ENCODE results near the gene TMEM52.

TMEM52 gene

DNA sequence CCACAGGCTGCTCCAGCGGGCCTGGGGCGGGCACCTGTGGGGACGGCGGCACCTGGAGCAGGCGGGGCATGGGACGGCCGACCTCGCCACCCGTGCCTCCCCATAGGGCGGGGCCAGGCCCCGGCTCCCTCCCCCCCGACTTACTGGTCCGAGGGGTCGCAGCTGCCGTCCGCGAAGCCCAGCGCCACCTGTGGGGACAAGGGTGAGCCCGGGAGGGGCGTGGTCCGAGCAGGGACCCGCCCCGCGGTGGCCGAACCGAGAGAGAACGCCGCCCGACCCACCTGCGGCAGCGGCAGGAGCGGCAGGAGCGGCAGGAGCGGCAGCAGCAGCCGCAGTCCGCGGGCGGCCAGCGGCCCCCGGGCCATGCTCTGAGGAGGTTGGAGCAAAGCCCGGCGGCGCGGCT is at the start of gene TMEM52:
Gene TMEM52, minus strand, starts transcription at position 379 of the 403 bp plus-strand sequence. Its CDS starts 14 bp downstream, at position 365.
- no peak for DNase-seq (ENCODE audit: low spot score)

DNA sequence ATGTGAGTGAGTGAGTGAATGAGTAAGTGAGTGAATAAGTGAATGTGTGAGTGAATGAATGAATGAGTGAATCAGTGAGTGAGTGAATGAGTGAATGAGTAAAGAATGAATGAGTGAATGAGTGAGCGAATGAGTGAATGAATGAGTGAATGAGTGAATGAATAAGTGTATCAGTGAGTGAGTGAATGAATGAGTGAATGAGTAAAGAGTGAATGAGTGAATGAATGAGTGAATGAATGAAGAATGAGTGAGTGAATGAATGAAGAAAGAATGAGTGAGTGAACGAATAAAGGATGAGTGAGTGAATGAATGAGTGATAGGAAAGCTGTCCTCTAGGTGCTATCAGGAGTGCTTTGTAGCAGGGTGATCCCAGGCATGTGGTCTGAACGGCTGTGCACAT is 48.8 kb upstream of the TMEM52 start:
- no peak for DNase-seq (ENCODE audit: low spot score)

DNA sequence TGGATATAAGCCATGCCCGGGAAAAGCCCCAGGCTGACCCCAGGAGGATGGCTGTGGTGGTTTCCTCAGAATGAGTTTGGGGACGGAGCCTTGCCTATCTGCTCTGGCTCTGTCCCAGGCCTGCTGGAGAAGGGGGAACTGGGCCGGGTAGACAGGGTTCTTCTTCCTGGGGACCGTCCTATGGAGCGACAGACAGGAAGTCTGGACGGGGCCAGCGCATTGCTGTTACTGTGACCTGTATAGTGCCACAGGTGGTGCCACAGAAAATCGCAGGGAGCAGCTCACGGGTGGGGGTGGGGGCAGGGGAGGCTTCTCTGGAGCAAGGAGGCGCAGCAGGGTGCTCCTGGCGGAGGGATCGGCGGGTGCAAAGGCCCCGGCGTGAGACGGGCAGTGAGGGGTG is 48.1 kb upstream of the TMEM52 start:
- no peak for DNase-seq (ENCODE audit: low spot score)

DNA sequence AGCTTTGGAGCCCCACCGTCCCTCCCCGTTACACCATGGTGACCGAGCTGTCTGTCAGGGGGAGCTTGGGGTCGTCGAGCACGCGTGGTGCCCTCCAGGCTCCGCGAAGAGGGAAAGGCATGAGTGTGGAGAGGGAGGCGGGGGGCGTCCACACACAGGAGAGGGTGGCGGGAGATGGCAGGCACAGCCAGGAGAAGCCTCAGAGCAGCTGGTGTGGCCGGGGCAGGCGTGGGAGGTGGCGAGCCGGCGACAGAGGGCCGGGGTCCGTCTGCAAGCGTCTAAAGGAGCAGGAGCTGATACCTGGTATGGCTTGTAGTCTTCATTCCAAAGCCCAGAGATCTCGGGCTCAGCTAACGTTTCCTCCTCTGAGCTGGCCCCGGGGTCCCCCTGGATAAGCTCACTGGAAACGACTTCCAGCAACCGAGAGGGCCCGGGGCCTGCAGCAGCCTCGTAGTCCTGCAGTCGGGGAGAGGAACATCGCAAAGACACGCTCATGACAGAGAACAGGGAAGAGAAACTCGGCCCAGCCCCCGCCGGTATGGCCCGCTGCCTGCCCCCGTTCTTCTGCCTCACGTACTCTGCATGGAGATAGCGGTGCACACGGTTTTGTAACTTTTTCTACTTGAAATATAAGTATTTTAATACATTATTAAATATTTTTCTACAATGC is 47.1 kb upstream of the TMEM52 start:
- DNase-seq (ENCODE audit: low spot score) = no peak

DNA sequence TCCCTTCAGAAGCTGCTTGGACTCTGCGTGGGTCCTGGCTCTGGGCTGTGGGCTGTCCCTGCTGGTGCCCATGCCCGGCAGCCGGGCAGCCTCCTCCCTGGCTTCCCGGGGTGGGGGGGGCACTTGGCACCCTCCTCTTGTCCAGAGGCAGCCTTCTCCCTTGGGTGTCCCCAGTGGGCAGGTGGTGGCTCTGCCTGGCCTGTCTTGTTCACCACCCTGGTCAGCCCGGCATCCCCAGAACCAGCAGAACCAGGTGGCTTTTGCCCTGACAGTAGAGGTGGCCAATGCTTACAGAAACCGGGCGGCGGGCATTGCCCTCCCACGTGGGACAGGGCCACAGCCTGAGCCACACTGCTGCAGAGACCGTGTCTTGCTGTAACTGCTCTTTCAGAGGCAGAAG is 46.5 kb upstream of the TMEM52 start:
- no peak for DNase-seq (ENCODE audit: low spot score)

DNA sequence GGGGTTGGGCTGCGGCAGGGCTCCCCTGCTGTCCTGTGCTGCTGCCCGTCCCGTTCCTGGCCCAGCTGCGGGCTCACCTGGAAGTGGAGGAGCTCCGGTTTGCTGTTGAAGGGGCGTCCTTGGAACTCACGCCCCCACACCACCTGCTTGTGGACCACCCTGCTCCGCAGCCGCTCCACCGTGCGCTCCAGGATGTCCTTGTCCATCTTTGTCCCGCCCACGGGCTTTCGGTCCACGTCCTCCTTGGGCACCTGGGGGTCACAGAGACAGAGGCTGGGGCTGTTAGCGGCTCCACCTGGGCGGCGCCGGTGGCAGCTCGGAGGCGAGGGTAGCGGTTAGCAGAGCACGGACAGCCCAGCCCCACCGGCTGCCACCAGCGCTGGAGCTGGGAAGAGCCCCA is 45.7 kb upstream of the TMEM52 start:
- DNase-seq (ENCODE audit: low spot score) = no peak

DNA sequence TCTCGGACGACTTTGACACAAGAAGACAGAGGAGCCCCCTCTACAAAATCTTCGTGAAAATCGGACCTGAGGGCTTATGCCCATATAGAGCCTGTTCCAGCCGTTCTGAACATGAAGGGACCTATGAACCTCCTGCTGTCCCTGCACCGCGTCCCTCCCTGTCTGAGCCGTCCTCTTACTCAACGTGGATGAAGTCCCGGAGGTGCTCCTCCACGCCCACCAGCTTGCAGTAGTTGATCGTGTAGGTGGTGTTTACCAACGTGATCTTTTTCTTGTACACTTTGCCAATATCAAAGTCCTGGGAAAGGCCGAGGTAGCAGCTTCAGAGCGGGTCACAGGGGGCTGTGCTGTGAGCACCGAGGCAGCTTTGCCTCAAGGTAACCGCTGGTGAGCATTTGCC is 44.5 kb upstream of the TMEM52 start:
- DNase-seq (ENCODE audit: low spot score) = no peak

DNA sequence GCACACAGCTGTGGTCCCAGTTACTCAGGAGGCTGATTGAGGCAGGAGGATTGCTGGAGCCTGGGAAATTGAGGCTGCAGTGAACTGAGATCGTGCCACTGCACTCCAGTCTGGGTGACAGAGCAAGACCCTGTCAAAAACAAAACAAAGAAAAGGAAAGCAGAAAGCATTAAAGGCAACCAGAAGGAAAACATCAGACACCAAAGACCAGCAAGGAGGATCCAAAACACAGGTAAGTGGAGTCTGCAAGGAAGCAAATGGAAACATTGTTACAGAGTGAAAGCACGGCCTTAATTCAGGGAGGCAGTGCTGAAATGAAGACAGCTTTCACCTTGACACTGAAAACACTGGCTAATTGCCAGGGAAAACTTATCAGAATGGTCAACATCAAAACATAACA is 43.7 kb upstream of the TMEM52 start:
- DNase-seq (ENCODE audit: low spot score) = no peak

DNA sequence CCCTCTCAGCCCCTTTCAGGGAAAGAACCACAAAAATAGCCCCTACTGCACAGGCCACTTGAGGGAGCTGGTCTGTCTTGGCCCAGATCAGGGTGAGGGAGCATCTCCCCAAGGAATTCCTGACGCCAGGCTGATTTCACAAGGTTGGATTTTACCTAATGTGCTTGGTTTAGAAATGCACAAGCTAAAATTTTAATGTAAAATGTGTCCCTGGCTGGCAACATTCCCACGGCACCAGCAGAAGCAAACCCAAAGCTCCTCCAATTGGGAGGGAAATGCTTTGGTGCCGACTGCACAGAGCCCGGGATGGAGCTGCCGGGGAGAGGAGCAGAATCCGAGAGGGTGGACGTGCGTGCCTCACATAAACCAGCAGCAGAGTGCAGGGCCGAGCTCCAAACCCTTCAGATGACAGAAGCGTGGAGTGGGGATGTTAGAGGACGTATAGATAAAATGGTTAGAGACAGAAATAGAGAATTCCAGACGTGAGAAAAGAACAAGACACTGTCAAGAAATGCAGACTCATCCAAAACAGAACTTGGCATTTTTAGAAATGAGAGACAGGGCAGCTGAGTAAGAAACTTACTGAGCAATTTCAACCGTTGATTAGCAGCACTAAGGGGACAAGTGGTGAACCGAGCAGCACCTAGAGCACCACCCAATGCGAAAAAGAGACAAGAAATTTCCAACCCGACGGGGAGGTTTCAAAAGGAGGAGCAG is 41.6 kb upstream of the TMEM52 start:
- no peak for DNase-seq (ENCODE audit: low spot score)

DNA sequence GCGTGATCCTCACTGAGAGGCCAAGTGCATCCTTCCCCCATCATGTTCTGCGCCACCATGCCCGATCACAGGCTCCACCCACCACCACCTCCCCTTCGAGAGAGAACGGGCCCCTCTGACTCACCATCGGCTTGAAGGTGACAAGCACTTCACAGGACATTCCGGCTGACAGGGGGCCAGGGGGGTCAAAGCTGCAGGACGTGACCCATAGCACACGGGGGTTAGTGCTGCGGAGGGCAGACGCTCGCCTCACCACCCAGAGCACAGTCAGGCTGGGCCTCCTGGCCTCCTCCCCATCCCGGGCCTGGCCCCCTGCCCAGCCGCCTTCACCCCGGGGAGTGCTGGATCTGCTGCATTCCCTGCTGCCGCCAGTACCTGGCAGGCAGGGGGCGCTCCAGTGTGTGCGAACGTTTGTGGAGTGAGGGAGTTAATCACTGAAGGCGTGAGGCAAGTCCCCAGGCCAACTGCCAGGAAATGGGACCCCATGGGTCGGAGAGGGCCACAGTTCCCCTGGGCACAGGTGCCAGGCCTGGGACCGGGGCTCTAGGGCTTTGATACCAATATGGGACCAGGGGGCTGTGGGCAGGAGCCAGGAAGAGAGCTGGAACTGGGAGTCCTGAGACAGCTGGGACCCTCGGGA is 40.9 kb upstream of the TMEM52 start:
- peak; percentile 48 for DNase-seq (ENCODE audit: low spot score)

DNA sequence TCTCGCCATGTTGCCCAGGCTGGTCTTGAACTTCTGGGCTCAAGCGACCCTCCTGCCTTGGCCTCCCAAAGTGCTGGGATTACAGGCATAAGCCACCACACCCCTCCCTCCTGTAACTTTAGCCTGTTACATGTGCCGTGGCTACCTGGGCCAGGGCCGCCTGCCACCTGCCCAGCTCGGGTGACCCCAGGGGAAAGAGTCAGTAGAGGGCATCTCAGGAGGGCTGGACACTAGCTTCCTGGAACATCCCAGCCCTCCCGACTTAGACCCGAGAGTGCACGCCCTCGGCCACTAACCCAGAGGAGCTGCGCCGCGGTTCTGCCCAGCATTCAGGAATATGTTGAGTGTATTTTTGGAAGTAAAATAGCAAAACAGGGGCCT is 40.4 kb upstream of the TMEM52 start:
- DNase-seq (ENCODE audit: low spot score) = no peak

DNA sequence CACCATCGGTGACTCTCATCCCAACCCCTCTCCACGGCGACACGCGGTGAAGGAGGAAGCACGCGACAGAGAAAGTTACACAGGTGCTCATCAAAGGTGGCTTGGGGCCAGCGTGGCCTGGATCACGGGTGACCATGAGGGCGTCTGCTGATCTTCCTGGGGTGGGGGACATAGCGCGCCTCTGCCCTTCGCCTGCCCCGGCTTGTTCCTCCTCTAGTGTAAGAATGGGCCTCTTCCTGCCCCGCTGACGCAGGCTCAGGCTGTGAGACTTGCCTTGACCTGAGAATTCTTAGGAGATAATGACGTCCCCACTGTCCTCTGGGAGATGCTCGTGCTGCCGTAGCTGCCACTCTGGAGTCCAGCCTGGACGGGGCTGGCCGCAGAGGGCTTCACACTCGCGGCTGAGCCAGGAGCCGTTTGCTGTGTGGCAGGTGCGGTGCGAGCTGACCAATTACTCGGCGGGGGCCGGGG is 39.0 kb upstream of the TMEM52 start:
- no peak for DNase-seq (ENCODE audit: low spot score)

DNA sequence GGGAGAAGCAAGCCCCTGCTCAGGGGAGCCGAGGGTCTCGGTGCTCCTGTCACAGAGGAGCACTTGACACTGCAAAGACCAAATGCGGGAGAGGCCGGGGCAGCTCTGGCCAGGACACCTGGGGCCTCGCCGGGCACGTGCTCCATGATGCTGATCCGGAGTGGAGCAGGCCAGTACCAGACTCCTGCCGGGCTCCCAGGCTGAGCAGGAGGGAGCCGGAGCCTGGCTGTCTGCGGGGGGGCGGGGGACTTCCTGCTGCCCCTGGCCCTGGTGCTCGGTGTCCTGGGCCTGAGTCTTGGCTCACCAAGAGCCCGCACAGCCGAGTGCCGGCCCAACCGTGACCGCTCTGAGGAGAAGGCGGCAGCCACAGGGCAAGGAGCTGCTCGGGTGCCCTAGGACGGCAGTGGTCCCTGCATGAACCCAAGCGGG is 38.5 kb upstream of the TMEM52 start:
- no peak for DNase-seq (ENCODE audit: low spot score)

DNA sequence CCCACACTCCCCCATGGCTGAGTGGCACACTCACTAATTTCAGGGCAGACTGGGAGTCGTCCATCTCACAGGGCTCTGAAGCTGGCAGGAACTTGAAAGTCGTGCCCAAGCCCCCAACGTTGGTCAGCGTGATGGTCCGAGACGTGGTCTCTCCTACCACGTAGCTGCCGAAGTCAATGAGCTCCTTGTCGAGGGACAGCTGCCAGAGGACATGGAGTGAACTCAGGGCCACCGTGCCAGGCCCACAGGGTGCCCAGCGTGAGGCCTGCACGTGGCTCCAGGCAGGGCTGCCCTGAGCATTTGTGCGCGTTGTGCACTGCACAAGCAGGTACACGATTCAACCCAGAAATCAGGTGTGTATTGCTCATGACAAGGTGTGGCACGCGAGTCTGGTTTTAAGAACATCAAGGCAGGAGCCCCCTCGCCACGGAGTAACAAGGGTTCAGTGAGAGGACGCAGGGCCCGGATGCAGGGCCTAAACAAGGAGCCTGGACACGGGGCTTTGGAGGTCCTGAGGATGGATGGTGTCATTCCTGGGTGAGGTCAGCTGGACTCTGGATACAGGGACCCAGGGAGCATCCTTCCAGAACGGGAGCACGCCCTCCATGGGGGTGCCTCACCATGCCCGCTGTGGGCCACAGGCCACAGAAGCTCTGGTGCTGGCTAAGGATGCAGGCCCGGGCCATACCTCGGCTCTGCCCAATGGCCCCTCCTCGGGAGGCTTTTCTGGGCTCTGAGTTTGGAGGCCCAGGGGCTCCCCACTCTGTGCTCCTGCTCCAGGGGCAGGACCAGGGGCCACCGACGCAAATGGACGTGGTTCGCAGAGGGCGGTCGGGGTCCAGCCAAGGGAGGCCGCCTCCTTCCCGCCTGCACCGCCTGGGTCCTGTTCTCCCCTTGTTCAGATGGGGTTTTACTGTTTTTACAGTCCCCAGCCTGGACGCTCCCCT is 37.8 kb upstream of the TMEM52 start:
- DNase-seq (ENCODE audit: low spot score) = no peak

DNA sequence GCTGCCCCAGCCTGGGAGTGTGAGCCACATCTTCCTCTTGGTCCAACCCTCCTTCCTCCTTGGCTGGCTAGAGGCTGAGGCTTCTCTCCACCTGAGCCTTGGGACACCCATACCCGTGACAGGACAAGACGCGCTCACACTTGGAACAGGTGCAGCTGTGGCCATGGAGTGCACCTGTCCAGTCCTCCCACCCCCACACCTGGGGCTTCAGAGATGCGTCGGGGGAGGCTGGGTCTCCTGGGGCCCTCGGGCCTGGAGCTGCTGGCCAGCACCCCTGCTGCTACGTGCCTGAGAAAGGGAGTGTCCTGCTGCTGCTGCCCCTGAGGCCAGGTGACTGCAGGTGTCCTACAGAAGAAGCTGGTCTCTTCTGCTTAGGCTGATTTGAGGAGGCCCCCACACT is 37.0 kb upstream of the TMEM52 start:
- DNase-seq (ENCODE audit: low spot score) = no peak

DNA sequence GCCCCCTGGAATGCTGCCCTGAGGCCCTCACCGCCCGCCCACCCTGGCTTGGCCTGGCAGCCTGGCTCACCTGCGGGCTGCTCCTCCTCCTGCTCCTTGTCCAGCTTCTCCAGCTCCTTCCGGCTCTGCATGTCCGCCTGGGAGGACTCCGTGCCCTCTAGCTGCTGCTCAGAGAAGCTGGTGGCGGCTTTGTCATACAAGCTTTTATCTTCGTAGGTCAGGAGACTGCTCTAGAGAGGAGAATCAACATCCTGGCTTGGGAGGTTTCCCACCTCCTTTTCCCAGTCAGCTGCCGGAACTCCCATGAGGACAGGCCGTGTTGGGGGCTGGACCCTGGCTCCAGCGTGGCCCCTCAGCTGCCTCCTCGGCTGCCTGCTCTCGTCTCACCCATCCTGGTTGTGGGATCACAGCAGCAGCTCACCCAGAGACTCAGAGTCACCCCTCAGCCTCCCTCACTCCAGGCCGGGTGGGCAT is 36.6 kb upstream of the TMEM52 start:
- DNase-seq (ENCODE audit: low spot score) = no peak

DNA sequence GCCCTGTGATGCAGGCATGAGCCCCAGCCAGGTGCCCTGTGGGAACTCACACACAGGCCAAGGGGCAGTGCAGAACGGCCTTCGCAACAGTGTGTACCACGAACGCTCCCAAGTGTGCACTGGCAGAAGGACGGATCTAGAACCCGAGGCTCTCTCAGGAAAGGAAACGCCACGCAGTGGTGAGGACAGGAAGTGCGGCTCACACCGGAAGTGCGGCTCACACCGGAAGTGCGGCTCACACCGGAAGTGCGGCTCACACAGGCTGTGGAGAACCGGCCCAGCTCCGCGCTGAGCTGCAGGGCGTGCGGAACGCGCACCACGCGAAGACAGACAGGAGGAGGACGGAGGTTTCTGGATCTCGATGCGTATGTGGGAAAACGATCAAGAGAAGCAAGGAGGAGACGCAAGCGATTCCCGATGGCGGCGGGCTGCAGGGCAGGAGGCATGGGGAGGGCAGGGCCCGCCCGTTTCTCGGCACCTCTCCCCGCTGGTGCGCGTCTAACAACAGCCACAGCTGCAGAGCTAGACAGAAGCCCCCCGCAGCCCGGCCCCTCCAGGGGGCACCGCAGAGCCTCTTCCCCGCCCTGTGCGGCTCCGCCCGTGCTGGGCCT is 35.9 kb upstream of the TMEM52 start:
- DNase-seq (ENCODE audit: low spot score) = no peak

DNA sequence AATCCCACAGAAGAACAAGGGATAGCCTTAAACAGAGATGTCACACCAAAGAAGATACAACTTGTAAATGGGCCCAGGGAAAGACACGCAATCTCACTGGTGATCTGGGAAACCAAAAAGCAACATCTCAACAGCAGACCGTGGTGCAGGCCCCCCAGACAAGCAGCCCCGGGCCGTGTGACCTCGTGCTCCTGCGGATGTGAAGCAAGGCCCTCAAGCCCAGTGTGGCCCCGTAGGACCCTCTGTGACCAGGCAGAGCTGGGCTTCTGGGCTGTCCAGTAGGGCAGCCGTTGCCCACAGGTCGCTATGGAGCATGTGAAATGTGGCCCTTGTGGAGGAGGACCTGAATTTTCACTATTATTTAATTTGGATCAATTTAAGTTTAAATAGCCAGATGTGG is 34.9 kb upstream of the TMEM52 start:
- no peak for DNase-seq (ENCODE audit: low spot score)

DNA sequence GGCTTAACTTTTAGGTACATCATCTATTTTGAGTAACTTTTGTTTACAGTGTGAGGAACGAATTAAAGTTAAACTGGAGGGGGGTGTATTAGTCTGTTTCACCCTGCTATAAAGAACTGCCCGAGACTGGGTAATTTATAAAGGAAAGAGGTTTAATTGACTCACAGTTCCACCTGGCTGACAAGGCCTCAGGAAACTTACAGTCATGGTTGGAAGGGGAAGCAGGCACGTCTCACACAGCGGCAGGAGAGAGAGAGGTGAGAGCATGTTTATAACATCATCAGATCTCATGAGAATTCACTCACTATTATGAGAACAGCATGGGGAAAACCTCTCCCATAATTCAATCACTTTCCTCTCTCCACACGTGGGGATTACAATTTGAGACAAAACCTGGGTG is 31.9 kb upstream of the TMEM52 start:
- no peak for DNase-seq (ENCODE audit: low spot score)

DNA sequence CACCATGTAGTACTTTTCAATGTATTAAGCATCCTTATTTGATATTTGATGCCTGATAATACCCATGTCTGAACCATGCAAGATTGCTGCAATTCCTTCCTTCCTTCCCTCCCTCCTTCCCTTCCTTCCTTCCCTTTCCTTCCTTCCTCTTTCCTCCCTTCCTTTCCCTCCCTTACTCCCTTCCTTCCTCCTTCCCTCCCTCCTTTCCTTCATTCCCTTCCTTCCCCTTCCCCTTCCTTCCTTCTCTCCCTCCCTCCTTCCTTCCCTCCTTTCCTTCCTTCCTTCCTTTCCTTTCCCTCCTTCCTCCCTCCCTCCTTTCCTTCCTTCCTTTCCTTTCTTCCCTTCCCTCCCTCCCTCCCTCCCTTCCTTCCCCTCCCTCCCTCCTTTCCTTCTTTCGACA is 29.7 kb upstream of the TMEM52 start:
- DNase-seq (ENCODE audit: low spot score) = no peak

DNA sequence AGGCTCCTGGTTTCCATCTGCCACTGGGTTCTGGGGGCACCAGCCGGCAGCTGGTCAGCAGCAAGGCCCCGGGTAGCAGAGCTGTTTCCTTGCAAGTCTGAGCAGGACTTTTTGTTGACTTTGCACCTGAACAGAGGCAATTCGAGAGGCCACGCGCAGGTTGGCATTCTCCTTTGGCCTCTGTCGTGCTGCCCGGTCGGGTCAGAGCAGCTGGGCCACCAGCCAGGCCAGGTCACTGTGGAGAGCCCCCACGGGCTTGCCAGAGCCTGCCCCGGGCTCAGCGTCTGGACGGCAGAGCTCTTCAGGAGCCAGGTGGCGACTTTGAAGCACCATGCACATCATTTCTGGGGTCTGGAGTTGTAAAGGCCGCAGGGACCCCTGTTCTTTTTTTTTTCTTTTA is 28.4 kb upstream of the TMEM52 start:
- DNase-seq (ENCODE audit: low spot score) = no peak

DNA sequence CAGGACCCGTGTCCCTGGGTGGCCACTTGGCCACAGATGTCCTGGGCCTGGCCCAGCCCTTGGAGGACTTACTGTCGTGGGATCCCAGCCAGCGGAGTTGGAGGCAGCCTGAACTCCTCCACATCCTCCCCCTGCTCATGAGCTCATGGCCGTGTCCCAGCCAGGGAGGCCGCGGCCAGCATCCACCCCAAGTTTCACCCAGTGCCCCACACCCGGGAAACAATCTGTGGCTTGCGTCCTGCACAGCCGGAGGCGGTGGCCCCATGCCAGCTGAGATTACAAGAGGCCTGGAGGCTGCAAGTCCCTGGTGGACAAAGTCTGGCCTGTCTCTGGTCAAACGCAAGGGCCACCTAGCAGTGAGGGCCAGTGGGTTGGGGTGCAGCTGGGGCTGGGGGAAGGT is 27.5 kb upstream of the TMEM52 start:
- no peak for DNase-seq (ENCODE audit: low spot score)
